ENCODE data around the gene BRIP1.

The BRIP1 gene

DNA sequence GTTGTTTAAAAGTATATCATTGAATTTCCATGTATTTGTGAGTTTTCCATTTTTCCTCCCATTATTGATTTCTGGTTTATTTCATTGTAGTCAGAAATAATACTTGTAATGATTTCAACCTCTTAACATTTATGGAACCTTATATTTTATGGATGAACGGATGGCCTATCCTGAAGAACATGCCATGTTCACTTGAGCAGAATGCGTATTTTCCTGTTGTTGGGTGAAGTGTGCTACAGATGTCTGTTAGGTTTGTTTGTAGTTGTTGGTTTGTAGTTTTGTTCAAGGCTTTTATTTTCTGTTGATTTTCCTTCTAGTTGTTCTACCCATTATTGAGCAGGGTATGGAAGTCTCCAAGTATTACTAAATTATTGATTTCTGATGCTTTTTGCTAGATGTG lies 165.1 kb downstream of the BRIP1 start:
- no peaks in the 10 kb centered on the region for H3K4me1 Mint-ChIP-seq
- TF ChIP-seq, protein P1, sequence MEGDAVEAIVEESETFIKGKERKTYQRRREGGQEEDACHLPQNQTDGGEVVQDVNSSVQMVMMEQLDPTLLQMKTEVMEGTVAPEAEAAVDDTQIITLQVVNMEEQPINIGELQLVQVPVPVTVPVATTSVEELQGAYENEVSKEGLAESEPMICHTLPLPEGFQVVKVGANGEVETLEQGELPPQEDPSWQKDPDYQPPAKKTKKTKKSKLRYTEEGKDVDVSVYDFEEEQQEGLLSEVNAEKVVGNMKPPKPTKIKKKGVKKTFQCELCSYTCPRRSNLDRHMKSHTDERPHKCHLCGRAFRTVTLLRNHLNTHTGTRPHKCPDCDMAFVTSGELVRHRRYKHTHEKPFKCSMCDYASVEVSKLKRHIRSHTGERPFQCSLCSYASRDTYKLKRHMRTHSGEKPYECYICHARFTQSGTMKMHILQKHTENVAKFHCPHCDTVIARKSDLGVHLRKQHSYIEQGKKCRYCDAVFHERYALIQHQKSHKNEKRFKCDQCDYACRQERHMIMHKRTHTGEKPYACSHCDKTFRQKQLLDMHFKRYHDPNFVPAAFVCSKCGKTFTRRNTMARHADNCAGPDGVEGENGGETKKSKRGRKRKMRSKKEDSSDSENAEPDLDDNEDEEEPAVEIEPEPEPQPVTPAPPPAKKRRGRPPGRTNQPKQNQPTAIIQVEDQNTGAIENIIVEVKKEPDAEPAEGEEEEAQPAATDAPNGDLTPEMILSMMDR (IDR thresholded peaks at IDR 0.05): no peak
- no peak for DNase-seq
- peaks cover 92% of the 10 kb centered on the region for H3K36me3 Mint-ChIP-seq (ENCODE audit: low read depth)
- no peak overlapping the region for H3K27ac Mint-ChIP-seq
- H3K9me3 Mint-ChIP-seq: peaks cover 81% of the 10 kb centered on the region
- H3K27me3 Mint-ChIP-seq (ENCODE audit: low read depth, poor library complexity): no peaks in the 10 kb centered on the region
- no peak overlapping the region for H3K4me3 Mint-ChIP-seq

DNA sequence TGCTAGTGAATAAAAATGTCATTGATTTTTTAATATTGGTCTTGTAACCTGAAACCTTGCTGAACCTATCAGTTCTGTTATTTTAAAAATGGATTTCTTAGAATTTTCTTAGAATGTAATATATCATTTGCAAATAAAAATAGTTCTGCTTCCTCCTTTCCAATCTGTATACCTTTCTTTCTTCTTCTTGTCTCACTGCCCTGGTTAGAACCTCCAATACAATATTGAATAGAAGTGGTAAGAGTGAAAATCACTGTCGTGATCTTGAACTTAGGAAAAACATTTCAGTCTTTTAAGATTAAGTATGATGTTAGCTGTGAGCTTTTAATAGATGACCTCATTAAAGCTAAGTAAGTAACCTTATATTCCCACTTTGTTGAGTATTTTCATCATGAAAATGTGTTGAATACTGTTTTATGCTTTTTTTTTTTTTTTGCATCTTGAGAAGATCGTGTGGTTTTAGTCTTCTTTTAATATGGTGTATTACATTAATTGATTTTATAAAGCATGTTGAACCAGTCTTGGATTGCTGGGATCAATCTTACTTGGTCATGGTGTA lies 167.5 kb downstream of the BRIP1 start:
- no peaks in the 10 kb centered on the region for H3K4me1 Mint-ChIP-seq
- no peak overlapping the region for H3K4me3 Mint-ChIP-seq
- TF ChIP-seq, protein P1 (IDR thresholded peaks at IDR 0.05): no peak
- H3K27me3 Mint-ChIP-seq (ENCODE audit: low read depth, poor library complexity): no peaks in the 10 kb centered on the region
- H3K27ac Mint-ChIP-seq: no peak overlapping the region
- H3K9me3 Mint-ChIP-seq: peaks cover 57% of the 10 kb centered on the region
- peaks cover 87% of the 10 kb centered on the region for H3K36me3 Mint-ChIP-seq (ENCODE audit: low read depth)
- no peak for DNase-seq

DNA sequence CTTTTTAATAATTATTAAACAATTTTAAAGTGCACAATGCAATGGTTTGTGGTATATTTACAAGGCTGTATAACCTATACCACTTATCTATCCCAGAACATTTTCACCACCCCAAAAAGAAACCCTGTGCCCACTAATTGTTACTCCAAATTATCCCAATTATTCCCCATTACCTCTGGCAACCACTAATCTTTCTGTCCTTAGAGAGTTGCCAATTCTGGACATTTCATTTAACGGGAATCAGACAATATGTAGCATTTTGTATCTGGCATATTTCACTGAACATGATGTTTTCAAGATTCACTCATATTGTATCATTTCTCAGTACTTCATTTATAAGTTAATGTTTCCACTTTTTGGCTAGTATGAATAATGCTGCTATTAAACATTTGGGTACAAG lies 169.2 kb downstream of the BRIP1 start:
- Mint-ChIP-seq H3K27ac (no peak overlapping the region), H3K27me3 (ENCODE audit: low read depth, poor library complexity) (no peaks in the 10 kb centered on the region), H3K9me3 (peaks cover 39% of the 10 kb centered on the region), H3K36me3 (ENCODE audit: low read depth) (peaks cover 79% of the 10 kb centered on the region), H3K4me1 (no peaks in the 10 kb centered on the region), H3K4me3 (no peak overlapping the region)
- TF ChIP-seq, protein P1 (IDR thresholded peaks at IDR 0.05): no peak
- no peak for DNase-seq

DNA sequence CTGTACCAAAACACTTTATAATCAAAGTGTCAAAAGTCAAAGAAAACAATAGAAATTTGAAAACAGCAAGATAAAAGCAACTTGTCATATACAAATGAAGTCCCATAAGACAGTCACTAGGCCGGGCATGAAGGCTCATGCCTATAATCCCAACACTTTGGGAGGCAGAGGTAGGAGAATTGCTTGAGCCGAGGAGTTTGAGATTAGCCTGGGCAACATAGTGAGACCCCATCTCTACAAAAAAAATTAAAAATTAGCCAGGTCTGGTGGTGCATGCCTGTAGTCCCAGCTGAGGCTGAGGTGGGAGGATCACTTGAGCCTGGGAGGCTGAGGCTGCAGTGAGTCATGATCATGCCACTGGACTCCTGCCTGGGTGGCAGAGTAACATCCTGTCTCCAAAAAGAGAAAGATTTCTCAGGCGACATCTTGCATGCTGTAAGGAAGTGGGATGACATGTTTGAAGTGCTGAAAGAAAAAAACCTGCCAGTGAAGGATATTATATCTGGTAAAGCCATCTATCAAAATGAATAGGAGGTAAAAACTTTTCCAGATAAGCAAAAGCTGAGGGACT lies 173.6 kb downstream of the BRIP1 start:
- H3K4me3 Mint-ChIP-seq: no peak overlapping the region
- TF ChIP-seq, protein P1 (IDR thresholded peaks at IDR 0.05): no peak
- H3K4me1 Mint-ChIP-seq: no peaks in the 10 kb centered on the region
- no peaks in the 10 kb centered on the region for H3K27me3 Mint-ChIP-seq (ENCODE audit: low read depth, poor library complexity)
- no peak overlapping the region for H3K27ac Mint-ChIP-seq
- no peak for DNase-seq
- H3K9me3 Mint-ChIP-seq: no peaks in the 10 kb centered on the region
- H3K36me3 Mint-ChIP-seq (ENCODE audit: low read depth): peaks cover 60% of the 10 kb centered on the region

DNA sequence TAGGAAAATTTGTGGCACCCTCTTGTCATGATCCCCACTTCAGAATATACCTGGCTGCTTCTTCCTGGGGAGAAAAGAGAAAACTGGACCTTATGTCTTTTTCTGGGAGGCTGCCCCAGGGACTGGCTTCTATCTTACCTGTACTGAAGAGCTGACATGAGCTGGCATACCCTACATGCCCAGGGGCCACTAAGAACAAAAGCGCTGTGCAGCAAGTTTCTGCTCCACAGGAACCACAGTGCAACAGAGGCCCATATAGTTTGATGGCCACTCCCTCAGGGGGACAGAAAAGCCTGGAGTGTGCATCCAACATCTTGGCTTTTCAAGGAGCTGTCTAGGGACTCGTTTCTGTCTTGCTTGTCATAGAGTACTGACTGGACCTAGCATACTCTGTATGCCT lies 175.6 kb downstream of the BRIP1 start:
- DNase-seq: no peak
- peaks cover 59% of the 10 kb centered on the region for H3K36me3 Mint-ChIP-seq (ENCODE audit: low read depth)
- no peaks in the 10 kb centered on the region for H3K27me3 Mint-ChIP-seq (ENCODE audit: low read depth, poor library complexity)
- H3K4me1 Mint-ChIP-seq: no peaks in the 10 kb centered on the region
- H3K27ac Mint-ChIP-seq: no peak overlapping the region
- no peak overlapping the region for H3K4me3 Mint-ChIP-seq
- no peaks in the 10 kb centered on the region for H3K9me3 Mint-ChIP-seq
- TF ChIP-seq, protein P1 (IDR thresholded peaks at IDR 0.05): no peak

DNA sequence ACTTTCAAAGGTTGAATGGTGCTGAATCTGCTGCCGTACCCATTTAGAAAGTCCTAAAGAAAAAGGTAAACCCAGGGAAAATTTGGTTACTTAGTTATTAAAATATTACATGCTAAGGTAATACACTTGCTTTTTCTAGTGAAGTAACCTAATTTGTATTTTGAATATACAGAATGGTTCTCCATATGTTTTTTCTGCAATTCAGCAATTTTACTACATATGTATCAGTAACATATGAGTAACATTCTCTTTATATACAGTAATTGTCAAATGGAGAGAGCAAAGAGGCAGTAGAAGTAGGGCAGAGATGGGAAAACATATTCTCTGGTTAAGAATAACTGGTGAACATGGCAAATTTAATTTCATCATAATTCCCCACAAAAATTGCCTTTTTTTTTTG lies 177.2 kb downstream of the BRIP1 start:
- no peak overlapping the region for H3K4me3 Mint-ChIP-seq
- TF ChIP-seq, protein P1 (IDR thresholded peaks at IDR 0.05): no peak
- H3K27ac Mint-ChIP-seq: no peak overlapping the region
- DNase-seq: no peak
- no peaks in the 10 kb centered on the region for H3K4me1 Mint-ChIP-seq
- H3K36me3 Mint-ChIP-seq (ENCODE audit: low read depth): peaks cover 45% of the 10 kb centered on the region
- H3K27me3 Mint-ChIP-seq (ENCODE audit: low read depth, poor library complexity): no peaks in the 10 kb centered on the region
- no peaks in the 10 kb centered on the region for H3K9me3 Mint-ChIP-seq

All from nephron progenitor cell (in vitro differentiated cells).